ENCODE results near the gene PRLR. TPM values are rescaled to one million over a fixed set of nuclear protein-coding genes. Genes with fewer than 3 reads are reported as not detected.
"Not testable (repeated sequence)": the region's sequence is repeated elsewhere in the genome, so short reads cannot be mapped to it uniquely, and the experiment has no call there.

PRLR gene
- total RNA-seq, 2 donors from 2014 or later = 0.73 to 2.1 TPM

DNA sequence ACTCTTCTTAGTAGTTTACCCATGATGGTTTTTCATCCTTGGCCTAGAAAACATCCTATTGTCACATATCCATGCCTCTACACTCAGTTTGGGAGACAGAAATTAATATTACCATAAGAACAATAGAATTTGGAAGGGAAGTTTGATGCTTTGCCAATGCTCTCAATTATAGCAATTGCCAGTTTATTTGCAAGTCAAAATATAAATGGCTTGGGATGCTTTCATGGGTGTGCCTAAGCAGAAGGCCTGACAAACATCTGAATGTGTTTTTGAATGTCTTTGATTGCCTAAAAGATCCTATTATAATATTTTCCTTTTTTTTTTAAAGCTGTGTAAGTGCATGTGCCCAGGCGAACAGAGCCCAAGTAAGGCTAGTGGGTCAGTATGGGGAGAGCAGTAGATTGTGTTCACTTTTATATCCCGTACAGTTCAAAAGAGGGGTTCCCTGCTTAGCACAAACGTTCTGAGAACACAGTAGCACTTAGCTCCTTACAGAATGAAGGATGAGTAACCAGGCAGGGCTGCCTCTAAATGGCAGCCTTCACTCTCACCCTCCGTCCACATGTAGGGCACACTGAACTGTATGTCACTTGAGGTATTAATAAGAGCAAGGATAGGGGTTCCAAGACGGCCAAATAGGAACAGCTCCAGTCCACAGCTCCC is 126.5 kb downstream of the PRLR start:
- intact Hi-C loops (cut with DNase I) = no loop called here
- DNase-seq (no peak), ATAC-seq (no peak)

DNA sequence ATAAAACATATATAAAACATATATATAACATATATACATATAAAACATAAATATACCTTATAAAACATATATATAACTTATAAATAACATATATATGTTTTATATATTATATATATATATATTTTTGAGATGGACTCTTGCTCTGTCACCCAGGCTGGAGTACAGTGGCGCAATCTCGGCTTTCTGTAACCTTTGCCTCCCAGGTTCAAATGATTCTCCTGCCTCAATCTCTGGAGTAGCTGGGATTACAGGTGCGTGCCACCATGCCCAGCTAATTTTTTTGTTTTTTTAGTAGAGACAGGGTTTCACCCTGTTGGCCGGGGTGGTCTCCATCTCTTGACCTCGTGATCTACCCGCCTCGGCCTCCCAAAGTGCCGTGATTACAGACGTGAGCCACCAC is 128.6 kb downstream of the PRLR start:
- intact Hi-C loops (cut with DNase I); ATAC-seq; DNase-seq: not testable (repeated sequence)

GRCh38 chr5:35101016-35101415 is 129.3 kb downstream of the PRLR start:
- intact Hi-C loops (cut with DNase I) = no loop called here
- ATAC-seq (no peak), DNase-seq (no peak)

- DNase-seq (no peak), ATAC-seq (no peak)
- intact Hi-C loops (cut with DNase I) = no loop called here
Observed at GRCh38 chr5:35098214-35098613, 132.1 kb downstream of the PRLR start.

DNA sequence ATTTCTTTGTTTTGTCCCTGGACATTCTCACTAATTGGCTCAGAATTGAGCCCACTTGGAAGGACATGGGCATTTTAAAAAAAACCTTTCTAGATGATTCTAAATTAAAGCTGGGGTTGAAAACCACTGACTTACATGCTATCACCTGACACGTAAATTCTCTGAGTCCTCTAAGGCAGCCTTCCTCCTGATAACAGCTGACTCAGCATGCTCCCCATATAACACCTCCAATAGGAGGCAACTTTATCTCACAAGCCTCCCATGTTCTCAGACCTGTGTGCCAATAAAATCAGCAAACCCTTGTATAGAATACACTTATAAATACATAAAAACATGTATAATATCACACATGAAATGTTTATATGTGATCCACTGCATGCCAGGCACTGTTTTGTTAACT is 133.4 kb downstream of the PRLR start:
- ATAC-seq (no peak), DNase-seq (no peak)
- intact Hi-C loops (cut with DNase I) = no loop called here

- intact Hi-C loops (cut with DNase I) = no loop called here
- DNase-seq = no peak
- no peak for ATAC-seq
Observed at GRCh38 chr5:35096216-35096615, 134.1 kb downstream of the PRLR start.

GRCh38 chr5:35095366-35095765 is 134.9 kb downstream of the PRLR start:
- intact Hi-C loops (cut with DNase I) = no loop called here
- no peak for DNase-seq
- no peak for ATAC-seq

DNA sequence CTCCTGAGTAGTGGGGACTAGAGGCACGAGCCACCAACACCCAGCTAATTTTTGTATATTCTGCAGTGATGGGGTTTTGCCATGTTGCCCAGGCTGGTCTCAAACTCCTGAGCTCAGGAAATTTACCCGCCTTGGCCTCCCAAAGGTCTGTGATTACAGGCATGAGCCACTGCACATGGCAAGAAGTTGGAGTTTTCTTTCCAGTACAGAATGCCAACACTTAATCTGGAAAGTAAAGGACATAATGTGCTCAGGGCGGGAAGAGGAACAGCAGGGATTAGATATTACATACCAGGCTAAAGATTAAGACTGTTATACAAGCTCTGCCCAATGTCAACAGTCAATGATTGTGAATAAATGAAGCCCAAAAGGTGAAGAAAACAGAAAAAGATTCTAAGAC is 135.3 kb downstream of the PRLR start:
- no peak for DNase-seq
- intact Hi-C loops (cut with DNase I) = no loop called here
- no peak for ATAC-seq

DNA sequence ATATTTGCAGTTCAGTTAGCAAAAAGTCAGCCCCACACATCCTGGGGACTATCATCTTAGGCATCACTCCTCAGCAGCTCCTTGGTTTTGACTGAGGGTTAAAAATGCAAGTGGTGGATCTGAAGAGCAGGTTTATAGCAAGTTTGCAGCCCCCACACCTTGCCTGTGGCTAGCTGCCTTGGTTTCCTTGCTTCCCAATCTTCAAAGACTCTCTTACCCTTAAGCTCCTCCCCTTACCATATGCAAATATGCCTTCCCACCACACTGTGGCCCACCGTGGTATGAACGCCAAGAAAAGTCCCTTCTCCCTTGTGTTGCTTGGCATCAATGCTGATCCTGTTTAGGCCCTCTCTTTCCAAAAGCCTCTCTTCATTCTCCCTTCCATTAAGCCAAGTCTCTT is 137.6 kb downstream of the PRLR start:
- DNase-seq (no peak), ATAC-seq (no peak)
- intact Hi-C loops (cut with DNase I) = no loop called here

GRCh38 chr5:35091704-35092103 is 138.6 kb downstream of the PRLR start:
- intact Hi-C loops (cut with DNase I) = no loop called here
- DNase-seq (no peak), ATAC-seq (no peak)

GRCh38 chr5:35089334-35090314 is 140.7 kb downstream of the PRLR start:
- no peak for DNase-seq
- intact Hi-C loops (cut with DNase I) = loop anchor here in 1 of 2 donors (10.0 kb wide), 1 partner anchor 835 kb away; no protein-coding TSS in a partner anchor
- peak; percentile 67 to 80 for ATAC-seq

DNA sequence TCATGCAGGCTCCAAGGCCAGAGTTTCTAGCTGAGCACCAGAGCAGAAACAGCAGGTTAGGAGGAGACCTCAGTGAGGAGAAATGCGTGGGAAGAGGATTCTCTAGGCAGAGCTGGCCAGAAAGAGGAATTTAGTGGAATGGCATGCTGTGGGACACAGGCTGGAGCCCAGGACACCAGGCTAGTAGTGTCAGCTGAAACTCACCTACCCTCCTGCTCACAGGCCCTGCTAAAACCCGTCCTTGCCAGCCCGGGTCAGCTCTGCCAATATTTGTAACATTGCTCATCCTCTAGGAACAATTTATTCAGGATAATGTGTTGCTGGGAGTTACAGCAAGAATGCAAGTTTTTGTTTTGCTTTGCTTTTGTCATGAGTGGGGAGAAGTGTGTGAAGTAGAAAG is 142.3 kb downstream of the PRLR start:
- DNase-seq (no peak), ATAC-seq (peak in 1 of 2 donors; percentile 59)
- intact Hi-C loops (cut with DNase I) = loop anchor here in 1 of 2 donors (10.0 kb wide), 1 partner anchor 837 kb away; no protein-coding TSS in a partner anchor

GRCh38 chr5:35083150-35083549 is 147.1 kb downstream of the PRLR start:
- ATAC-seq (no peak), DNase-seq (no peak)
- intact Hi-C loops (cut with DNase I) = loop anchor here in 1 of 2 donors (10.0 kb wide), 1 partner anchor 842 kb away; no protein-coding TSS in a partner anchor

- DNase-seq = no peak
- no peak for ATAC-seq
- intact Hi-C loops (cut with DNase I) = loop anchor here in 1 of 2 donors (10.0 kb wide), 1 partner anchor 842 kb away; no protein-coding TSS in a partner anchor
Observed at GRCh38 chr5:35082530-35082929, 147.8 kb downstream of the PRLR start.

DNA sequence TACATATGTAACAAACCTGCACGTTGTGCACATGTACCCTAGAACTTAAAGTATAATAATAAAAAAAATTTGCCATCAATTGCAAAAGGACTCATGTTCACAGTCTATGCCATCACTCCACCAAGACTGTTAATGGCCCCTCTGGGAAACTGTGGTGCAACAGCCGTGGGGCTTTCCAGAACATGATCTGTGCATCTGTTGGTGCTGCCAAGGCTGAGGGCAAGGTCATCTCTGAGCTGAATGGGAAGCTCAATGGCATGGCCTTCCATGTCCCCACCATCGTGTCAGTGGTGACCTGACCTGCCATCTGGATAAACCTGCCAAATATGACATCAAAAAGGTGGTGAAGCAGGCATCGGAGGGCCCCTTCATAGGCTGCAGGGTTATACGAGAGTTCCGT is 149.2 kb downstream of the PRLR start:
- no peak for ATAC-seq
- intact Hi-C loops (cut with DNase I) = loop anchor here in 1 of 2 donors (10.0 kb wide), 1 partner anchor 844 kb away; no protein-coding TSS in a partner anchor
- no peak for DNase-seq

DNA sequence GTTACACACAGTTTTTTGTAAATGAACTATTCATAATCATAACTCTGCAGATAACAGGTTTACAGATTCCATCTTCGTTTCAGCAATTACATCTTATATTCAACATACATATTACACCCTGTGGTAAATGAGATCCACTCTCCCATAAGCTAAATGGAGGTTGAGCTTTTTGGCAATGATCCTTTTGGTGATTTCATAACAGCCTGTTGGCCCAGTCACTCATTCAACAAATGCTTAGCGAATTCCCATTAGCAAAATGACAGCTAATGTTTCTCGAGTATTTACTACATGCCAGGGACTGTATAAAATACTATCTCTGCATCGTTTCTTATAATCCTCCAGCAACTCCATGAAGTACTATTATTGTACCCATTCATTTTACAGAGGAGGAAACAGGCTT is 157.1 kb downstream of the PRLR start:
- ATAC-seq (no peak), DNase-seq (no peak)
- intact Hi-C loops (cut with DNase I) = no loop called here

GRCh38 chr5:35069188-35069587 is 161.1 kb downstream of the PRLR start:
- intact Hi-C loops (cut with DNase I) = no loop called here
- ATAC-seq = no peak

DNA sequence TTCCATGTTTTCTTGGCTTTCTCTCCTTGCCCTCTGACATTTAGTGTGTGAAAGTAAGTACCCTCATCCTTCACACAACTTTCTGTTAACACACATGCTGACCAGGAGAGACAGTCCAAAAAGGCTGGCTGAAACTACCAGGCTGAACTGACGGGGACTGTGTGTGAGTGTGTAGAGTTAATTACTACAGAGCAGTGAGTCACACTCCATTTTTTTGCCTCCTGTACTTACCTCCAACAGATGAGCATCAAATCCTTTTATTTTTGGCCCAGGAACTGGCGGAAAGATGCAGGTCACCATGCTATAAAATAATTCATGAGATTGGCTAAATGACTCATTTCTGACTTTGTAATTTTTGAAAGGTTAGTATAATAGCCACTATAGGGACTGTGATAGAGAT is 162.3 kb downstream of the PRLR start:
- ATAC-seq = no peak
- intact Hi-C loops (cut with DNase I) = no loop called here
- DNase-seq = no peak

More at GRCh38 chr5:35069188-35069587, 161.1 kb downstream of the PRLR start:
- DNase-seq = no peak

GRCh38 chr5:35066260-35066795 is 164.0 kb downstream of the PRLR start:
- DNase-seq (no peak), ATAC-seq (no peak)
- intact Hi-C loops (cut with DNase I) = no loop called here

DNA sequence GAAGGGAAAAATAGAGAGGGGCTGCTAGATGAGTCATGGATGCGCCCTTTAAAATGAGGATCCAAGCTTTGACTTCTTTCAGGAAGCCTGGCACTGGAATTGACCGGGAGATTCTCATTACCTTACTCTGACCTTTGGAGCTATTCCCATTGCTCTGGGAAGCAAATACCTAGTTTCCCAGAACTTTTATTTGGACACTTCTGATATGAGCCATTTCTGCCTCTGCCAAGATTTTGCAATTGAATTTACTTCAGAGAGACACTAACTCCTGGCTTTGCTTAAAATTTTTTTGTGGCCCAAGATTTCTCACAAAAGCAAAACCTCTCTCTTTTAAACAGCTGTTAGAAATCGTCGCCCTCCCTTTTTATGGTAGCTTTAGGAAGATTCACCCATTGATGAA is 166.9 kb downstream of the PRLR start:
- DNase-seq = no peak
- peak; percentile 47 to 66 for ATAC-seq
- intact Hi-C loops (cut with DNase I) = no loop called here
